Liver (tissue), 9 donors: ENCODE data around the gene ABHD13. TPM values are rescaled to one million over a fixed set of nuclear protein-coding genes. Genes with fewer than 3 reads are reported as not detected.

Experiments
- DNase-seq: peaks from one replicate; pipeline ENCODE4 v3.0.0-alpha.2; 2017; ENCODE audit warnings: low spot score
- H3K27ac ChIP-seq, 2 donors: one replicate each; pipeline ENCODE4 v1.7.0; 2013; ENCODE audit warnings: inconsistent platforms in 2 of 2, low read length in 2 of 2, control low read depth in 1 of 2, low read depth in 1 of 2, mild to moderate bottlenecking in 1 of 2
- H3K27me3 ChIP-seq, 4 donors: one replicate each; pipeline versions ENCODE4 v1.6.1 to v1.7.0; 2013; ENCODE audit warnings: low read length in 3 of 4, inconsistent platforms in 1 of 4, mild to moderate bottlenecking in 1 of 4, moderate library complexity in 1 of 4; ENCODE audit not compliant: control insufficient read depth in 4 of 4, insufficient read depth in 4 of 4
- H3K36me3 ChIP-seq, 4 donors: one replicate each; pipeline versions ENCODE4 v1.6.1 to v1.7.0; 2013; ENCODE audit warnings: low read length in 3 of 4, mild to moderate bottlenecking in 3 of 4, low read depth in 1 of 4, moderate library complexity in 1 of 4; ENCODE audit not compliant: control insufficient read depth in 4 of 4, insufficient read depth in 3 of 4
- H3K4me1 ChIP-seq, 4 donors: one replicate each; pipeline versions ENCODE4 v1.6.1 to v1.7.0; 2013; ENCODE audit warnings: low read length in 3 of 4, mild to moderate bottlenecking in 3 of 4, moderate library complexity in 1 of 4; ENCODE audit not compliant: control insufficient read depth in 4 of 4, insufficient read depth in 4 of 4
- H3K4me3 ChIP-seq, 3 donors: one replicate each; pipeline versions ENCODE4 v1.6.1 to v1.7.0; 2013; ENCODE audit warnings: low read length in 3 of 3, control low read depth in 1 of 3, low read depth in 1 of 3, mild to moderate bottlenecking in 1 of 3
- H3K9ac ChIP-seq, 2 donors: one replicate each; pipeline ENCODE4 v1.7.0; 2013; ENCODE audit warnings: low read length in 2 of 2, mild to moderate bottlenecking in 2 of 2, moderate library complexity in 2 of 2, control low read depth in 1 of 2, low read depth in 1 of 2
- H3K9me3 ChIP-seq, 4 donors: one replicate each; pipeline versions ENCODE4 v1.6.1 to v1.7.0; 2013; ENCODE audit warnings: low read length in 3 of 4; ENCODE audit not compliant: control insufficient read depth in 4 of 4
- ATF3 ChIP-seq: IDR thresholded peaks from 2 replicates; pipeline ENCODE4 v1.6.1; 2016; ENCODE audit warnings: antibody characterized with exemption
- CTCF ChIP-seq: fragments of 150-350 bp; IDR thresholded peaks from 2 replicates; pipeline ENCODE4 v1.5.1; 2017; ENCODE audit warnings: improper control_type of control experiment, low read depth, low read length; ENCODE audit not compliant: missing input control
- EGR1 ChIP-seq, 2 donors: IDR thresholded peaks; 2 replicates each; pipeline ENCODE4 v1.6.1; 2016 to 2018; ENCODE audit warnings: antibody characterized with exemption in 2 of 2, low read depth in 2 of 2
- FOXA1 ChIP-seq: IDR thresholded peaks from 2 replicates; pipeline ENCODE4 v1.6.1; 2016; ENCODE audit warnings: antibody characterized with exemption
- FOXA2 ChIP-seq: IDR thresholded peaks from 2 replicates; pipeline ENCODE4 v1.6.1; 2016; ENCODE audit warnings: antibody characterized with exemption
- GABPA ChIP-seq, 2 donors: IDR thresholded peaks in 1 of 2; conservative IDR thresholded peaks in 1 of 2; 2 replicates each; pipeline ENCODE4 v1.6.1; 2016; ENCODE audit warnings: antibody characterized with exemption in 2 of 2, mild to moderate bottlenecking in 1 of 2, moderate library complexity in 1 of 2
- HNF4A ChIP-seq, 2 donors: conservative IDR thresholded peaks; 2 replicates each; pipeline ENCODE4 v1.6.1; 2016; ENCODE audit warnings: antibody characterized with exemption in 2 of 2, mild to moderate bottlenecking in 2 of 2
- HNF4G ChIP-seq: IDR thresholded peaks from 2 replicates; pipeline ENCODE4 v1.6.1; 2016; ENCODE audit warnings: antibody characterized with exemption
- JUND ChIP-seq, 2 donors: IDR thresholded peaks; 2 replicates each; pipeline ENCODE4 v1.6.1; 2016; ENCODE audit warnings: antibody characterized with exemption in 2 of 2
- MAX ChIP-seq: IDR thresholded peaks from 2 replicates; pipeline ENCODE4 v1.6.1; 2016; ENCODE audit warnings: antibody characterized with exemption
- NR2F2 ChIP-seq: IDR thresholded peaks from 2 replicates; pipeline ENCODE4 v1.6.1; 2016; ENCODE audit warnings: antibody characterized with exemption
- RAD21 ChIP-seq, 2 donors: IDR thresholded peaks; 2 replicates each; pipeline ENCODE4 v1.6.1; 2016; ENCODE audit warnings: antibody characterized with exemption in 2 of 2, mild to moderate bottlenecking in 2 of 2
- REST ChIP-seq: IDR thresholded peaks from 2 replicates; pipeline ENCODE4 v1.6.1; 2016; ENCODE audit warnings: antibody characterized with exemption, mild to moderate bottlenecking
- RXRA ChIP-seq, 2 donors: IDR thresholded peaks; 2 replicates each; pipeline ENCODE4 v1.6.1; 2017 to 2018; ENCODE audit warnings: antibody characterized with exemption in 2 of 2, mild to moderate bottlenecking in 1 of 2
- SP1 ChIP-seq: IDR thresholded peaks from 2 replicates; pipeline ENCODE4 v1.6.1; 2018; ENCODE audit warnings: antibody characterized with exemption, mild to moderate bottlenecking
- TAF1 ChIP-seq: conservative IDR thresholded peaks from 2 replicates; pipeline ENCODE4 v1.6.1; 2016; ENCODE audit warnings: antibody characterized with exemption, mild to moderate bottlenecking
- YY1 ChIP-seq: IDR thresholded peaks from 2 replicates; pipeline ENCODE4 v1.6.1; 2016; ENCODE audit warnings: antibody characterized with exemption, mild to moderate bottlenecking
- ZBTB33 ChIP-seq: IDR thresholded peaks from 2 replicates; pipeline ENCODE4 v1.6.1; 2016; ENCODE audit warnings: antibody characterized with exemption
- WGBS: extraction: QIAGEN DNeasy Blood & Tissue Kit; methylation state at CpG from one replicate; pipeline ENCODE4 v1.1.7; 2013; 5-methylcytosine and 5-hydroxymethylcytosine counted together
- polyA plus RNA-seq, 2 donors: library from polyadenylated mRNA; stranded (reverse) in 1 of 2; unstranded in 1 of 2; fragments of 200-250 nt in 1 of 2; fragments of >200 nt in 1 of 2; fragmentation: Nextera tagmentation in 1 of 2; extraction: Ambion mirVana in 1 of 2; gene quantifications; one replicate each; pipeline versions ENCODE4 v1.2.1 to v1.2.3, GENCODE V29; 2013 to 2015
- total RNA-seq, 2 donors: library from RNA; depleted of rRNA; stranded (reverse); fragments of >200 nt; gene quantifications; one replicate each; pipeline ENCODE4 v1.2.3, GENCODE V29; 2014
- donor health status: healthy.
- donor health status: healthy.
- donor health status: healthy.
- donor health status: healthy.
- donor health status: healthy.

ABHD13 gene
- total and polyA plus RNA-seq, 4 donors, result 3.6 to 10.3 (median 6.8) TPM

- TF ChIP-seq CTCF, result no peak
- no peak for TF ChIP-seq RXRA (IDR thresholded peaks at IDR 0.05)
- no peak for TF ChIP-seq EGR1 (IDR thresholded peaks at IDR 0.05; ENCODE audit: low read depth in 2 of 2)
- no peak for TF ChIP-seq ATF3
- TF ChIP-seq RAD21 (IDR thresholded peaks at IDR 0.05), result no peak
- TF ChIP-seq NR2F2, result no peak
- TF ChIP-seq HNF4A (conservative IDR thresholded peaks at IDR 0.05), result no peak
- TF ChIP-seq SP1, result no peak
Observed at GRCh38 chr13:108257248-108257647, 39.1 kb downstream of the ABHD13 start (continued).

GRCh38 chr13:108263621-108264355 is 45.6 kb downstream of the ABHD13 start:
- no peaks in the 10 kb centered on the region for H3K9me3 ChIP-seq
- no peaks in the 10 kb centered on the region for H3K36me3 ChIP-seq
- WGBS, result 89% methylated on average over 9 of the region's 9 CpGs
- H3K9ac ChIP-seq, result no peak overlapping the region
- no peak overlapping the region for H3K27ac ChIP-seq
- DNase-seq, result no peak
- no peaks in the 10 kb centered on the region for H3K27me3 ChIP-seq
- no peak overlapping the region for H3K4me3 ChIP-seq
- no peak for TF ChIP-seq ZBTB33
- TF ChIP-seq RAD21 (IDR thresholded peaks at IDR 0.05), result no peak
- no peak for TF ChIP-seq FOXA1
- TF ChIP-seq EGR1 (IDR thresholded peaks at IDR 0.05; ENCODE audit: low read depth in 2 of 2), result no peak
- TF ChIP-seq MAX, result no peak
- no peak for TF ChIP-seq YY1
- TF ChIP-seq CTCF, result no peak
- no peak for TF ChIP-seq FOXA2
- TF ChIP-seq HNF4A (conservative IDR thresholded peaks at IDR 0.05), result no peak
- TF ChIP-seq ATF3, result no peak
- TF ChIP-seq JUND (IDR thresholded peaks at IDR 0.05), result no peak
- TF ChIP-seq GABPA (IDR thresholded peaks at IDR 0.05 in 1 of 2, conservative IDR thresholded peaks at IDR 0.05 in 1 of 2), result no peak
- no peak for TF ChIP-seq SP1
- TF ChIP-seq HNF4G, result no peak
- TF ChIP-seq NR2F2, result no peak
- TF ChIP-seq RXRA (IDR thresholded peaks at IDR 0.05), result no peak
- no peak for TF ChIP-seq REST
- TF ChIP-seq TAF1, result no peak
- H3K4me1 ChIP-seq, result peaks cover 0 to 5% (median under 1%) of the 10 kb centered on the region in 4 donors
